ENCODE measurements around the gene IZUMO4.

The IZUMO4 gene

GRCh38 chr19:2108251-2109016, 11.7 kb downstream of the IZUMO4 start:
- DNase-seq (ENCODE audit: low spot score): no peak

GRCh38 chr19:2109046-2109864, 12.5 kb downstream of the IZUMO4 start:
- DNase-seq (ENCODE audit: low spot score): no peak

- DNase-seq (ENCODE audit: low spot score): no peak
These were observed 14.1 kb downstream of the IZUMO4 start for GRCh38 chr19:2110822-2111221.

- no peak for DNase-seq (ENCODE audit: low spot score)
These were observed 14.7 kb downstream of the IZUMO4 start for GRCh38 chr19:2111425-2111824.

GRCh38 chr19:2111886-2112285, 15.2 kb downstream of the IZUMO4 start:
- no peak for DNase-seq (ENCODE audit: low spot score)

- no peak for DNase-seq (ENCODE audit: low spot score)
These were observed 16.0 kb downstream of the IZUMO4 start for GRCh38 chr19:2112516-2113320.

- DNase-seq (ENCODE audit: low spot score): no peak
These were observed 16.9 kb downstream of the IZUMO4 start for GRCh38 chr19:2113439-2114211.

GRCh38 chr19:2114218-2114617, 17.5 kb downstream of the IZUMO4 start:
- DNase-seq (ENCODE audit: low spot score): no peak

GRCh38 chr19:2114821-2115220, 18.1 kb downstream of the IZUMO4 start:
- no peak for DNase-seq (ENCODE audit: low spot score)

GRCh38 chr19:2115324-2115723, 18.6 kb downstream of the IZUMO4 start:
- no peak for DNase-seq (ENCODE audit: low spot score)

GRCh38 chr19:2115911-2116426, 19.3 kb downstream of the IZUMO4 start:
- no peak for DNase-seq (ENCODE audit: low spot score)

GRCh38 chr19:2116507-2116906, 19.8 kb downstream of the IZUMO4 start:
- DNase-seq (ENCODE audit: low spot score): no peak

- no peak for DNase-seq (ENCODE audit: low spot score)
These were observed 20.7 kb downstream of the IZUMO4 start for GRCh38 chr19:2117215-2117960.

GRCh38 chr19:2118438-2118837, 21.7 kb downstream of the IZUMO4 start:
- no peak for DNase-seq (ENCODE audit: low spot score)

- no peak for DNase-seq (ENCODE audit: low spot score)
These were observed 23.4 kb downstream of the IZUMO4 start for GRCh38 chr19:2119921-2120785.

- no peak for DNase-seq (ENCODE audit: low spot score)
These were observed 24.1 kb downstream of the IZUMO4 start for GRCh38 chr19:2120821-2121220.

- no peak for DNase-seq (ENCODE audit: low spot score)
These were observed 24.8 kb downstream of the IZUMO4 start for GRCh38 chr19:2121416-2122051.

GRCh38 chr19:2122251-2122650, 25.5 kb downstream of the IZUMO4 start:
- no peak for DNase-seq (ENCODE audit: low spot score)

- DNase-seq (ENCODE audit: low spot score): no peak
These were observed 26.3 kb downstream of the IZUMO4 start for GRCh38 chr19:2122982-2123381.
